Stimulated activated CD8-positive, alpha-beta memory T cell treated with anti-CD3 and anti-CD28 coated beads, Interleukin-7, amount 100 ng/mL, for 1 hour (primary cell): ENCODE data around the gene NRROS.
"Not testable (repeated sequence)": the region's sequence is repeated elsewhere in the genome, so short reads cannot be mapped to it uniquely, and the experiment has no call there.

Source experiments
- DNase-seq, 2 donors: peaks; one replicate each; pipeline ENCODE4 v3.0.0-alpha.2; 2020; ENCODE audit warnings: low read depth in 2 of 2

The NRROS gene

DNA sequence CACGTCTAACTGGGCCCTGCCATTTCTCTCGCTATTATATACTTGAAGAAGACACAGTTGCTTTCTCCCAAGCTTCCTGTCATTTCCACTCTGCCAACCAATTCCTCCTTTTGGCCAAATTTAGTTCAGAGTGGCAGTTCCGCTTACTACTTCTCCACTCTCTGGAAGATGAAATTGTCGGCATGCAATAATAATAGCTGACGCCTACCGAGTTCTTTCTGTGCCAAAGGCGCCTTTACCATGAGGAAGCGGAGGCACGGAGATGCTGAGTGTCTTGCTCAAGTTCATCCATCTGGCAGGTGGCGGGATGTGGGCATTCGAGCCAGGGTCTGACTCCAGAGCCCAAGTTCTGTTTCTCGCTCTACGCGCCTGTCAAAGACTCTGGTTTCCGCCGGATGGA, 14.6 kb upstream of the NRROS start:
- DNase-seq = no peak

DNA sequence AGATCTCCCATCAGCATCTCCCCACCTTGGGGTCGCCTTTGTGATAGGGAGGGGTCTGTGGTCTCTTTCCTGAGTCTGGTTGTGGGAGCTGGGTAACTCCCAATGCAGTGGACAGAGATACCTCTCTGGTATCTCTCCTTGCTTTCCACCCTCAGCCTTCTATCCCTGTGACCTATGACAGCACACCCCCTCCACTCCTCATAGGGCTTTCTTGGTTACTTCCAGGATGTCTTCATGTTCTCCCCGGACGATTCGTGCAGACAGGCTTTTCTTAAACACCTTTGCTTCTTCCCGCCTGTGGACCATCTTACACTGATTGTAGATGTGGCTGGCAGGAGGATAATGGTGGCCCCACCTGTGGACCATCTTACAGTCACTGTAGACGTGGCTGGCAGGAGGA, 14.2 kb upstream of the NRROS start:
- no peak for DNase-seq

DNA sequence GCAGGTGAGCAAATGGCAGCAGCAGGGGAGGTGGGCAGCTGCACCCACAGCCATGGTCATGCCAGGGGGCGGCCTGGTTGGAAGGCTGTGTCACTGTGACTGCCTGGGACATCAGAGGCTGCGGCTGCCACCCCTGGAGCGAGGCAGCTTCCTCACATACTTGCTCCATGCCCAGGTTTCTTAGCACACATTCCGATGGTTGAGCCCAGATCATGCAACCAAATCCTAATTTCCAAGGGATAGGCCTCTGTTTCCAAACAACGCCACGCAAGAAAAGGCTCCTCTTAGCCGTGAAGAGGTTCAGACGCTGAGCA, 11.6 kb upstream of the NRROS start:
- DNase-seq = no peak

GRCh38 chr3:196629228-196629627, 10.3 kb upstream of the NRROS start:
- no peak for DNase-seq

- no peak for DNase-seq
These were observed 7.8 kb upstream of the NRROS start for GRCh38 chr3:196631682-196632045.

DNA sequence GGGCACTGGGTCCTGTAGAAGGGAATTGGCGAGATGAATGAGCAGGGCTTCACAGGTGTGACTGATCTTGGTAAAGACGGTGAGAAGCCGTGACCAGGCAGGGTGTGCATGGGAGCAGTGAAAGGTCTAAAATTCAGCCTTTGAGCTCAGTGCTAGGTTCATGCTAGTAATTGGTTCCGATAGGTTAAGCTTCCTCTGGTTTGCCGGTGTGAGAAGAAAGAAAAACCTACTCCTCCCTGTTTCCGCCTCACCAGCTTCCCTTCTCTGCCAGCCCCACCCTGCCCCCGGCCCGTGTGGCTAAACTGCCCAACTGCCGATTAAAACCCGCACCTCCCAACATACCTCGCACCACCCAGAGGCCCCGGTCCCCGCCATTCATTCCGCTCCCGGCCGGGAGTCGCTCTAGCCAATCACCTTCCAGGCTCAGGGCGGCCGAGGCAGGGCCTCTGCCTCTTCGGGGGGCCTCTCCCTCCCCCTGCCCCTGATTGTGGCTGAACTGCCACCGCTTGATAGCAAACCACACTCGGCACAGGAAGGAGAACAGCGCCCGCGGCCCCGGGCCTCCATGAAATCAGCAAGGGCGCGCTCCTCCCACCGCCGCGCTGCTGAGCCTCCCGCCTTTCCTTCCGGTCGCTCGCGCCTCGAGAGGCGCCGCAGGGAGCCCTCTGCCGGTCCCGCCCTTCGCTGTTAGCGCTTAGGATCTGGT, 7.3 kb upstream of the NRROS start:
- DNase-seq = peak; percentile 75 to 76

- DNase-seq = no peak
These were observed 5.8 kb upstream of the NRROS start for GRCh38 chr3:196633555-196634151.

DNA sequence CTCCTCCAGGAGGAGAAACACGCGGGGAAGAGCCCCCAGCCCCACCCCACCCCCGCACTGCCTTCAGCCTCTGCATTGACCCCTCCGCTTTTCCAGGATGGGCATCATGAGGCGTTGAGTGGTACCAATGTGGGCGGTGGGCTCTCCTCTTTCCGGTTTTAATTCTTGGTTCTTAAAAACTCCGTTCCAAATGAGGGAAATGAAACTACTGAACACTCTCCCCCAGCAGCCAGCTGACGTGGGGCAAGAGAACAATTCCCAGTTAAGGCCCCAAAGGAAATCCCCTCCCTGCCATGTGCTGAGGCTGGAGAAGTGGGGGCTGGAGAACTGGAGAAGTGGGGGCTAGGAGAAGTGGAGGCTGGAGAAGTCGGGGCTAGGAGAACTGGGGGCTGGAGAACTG, 5.3 kb upstream of the NRROS start:
- DNase-seq = no peak

DNA sequence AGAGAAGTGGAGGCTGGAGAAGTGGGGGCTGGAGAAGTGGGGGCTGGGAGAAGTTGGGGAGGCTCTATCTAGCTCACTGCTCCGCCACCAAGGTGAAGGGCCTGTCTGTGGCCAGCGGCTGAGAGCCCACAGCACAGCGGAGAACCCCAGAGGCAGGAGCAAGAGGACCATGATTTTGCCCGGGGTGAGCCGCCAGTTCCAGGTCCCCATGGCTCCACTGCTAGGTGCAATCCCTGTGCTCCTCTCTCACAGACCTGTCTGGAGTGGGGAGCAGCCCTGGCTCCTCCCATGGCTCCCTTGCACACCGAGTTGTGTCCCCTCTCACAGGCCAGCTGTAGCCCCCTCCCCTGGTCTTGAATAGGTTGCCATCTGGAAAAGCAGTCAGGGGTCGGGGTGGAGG, 4.7 kb upstream of the NRROS start:
- no peak for DNase-seq

- no peak for DNase-seq
These were observed 2.8 kb upstream of the NRROS start for GRCh38 chr3:196636369-196637349.

DNA sequence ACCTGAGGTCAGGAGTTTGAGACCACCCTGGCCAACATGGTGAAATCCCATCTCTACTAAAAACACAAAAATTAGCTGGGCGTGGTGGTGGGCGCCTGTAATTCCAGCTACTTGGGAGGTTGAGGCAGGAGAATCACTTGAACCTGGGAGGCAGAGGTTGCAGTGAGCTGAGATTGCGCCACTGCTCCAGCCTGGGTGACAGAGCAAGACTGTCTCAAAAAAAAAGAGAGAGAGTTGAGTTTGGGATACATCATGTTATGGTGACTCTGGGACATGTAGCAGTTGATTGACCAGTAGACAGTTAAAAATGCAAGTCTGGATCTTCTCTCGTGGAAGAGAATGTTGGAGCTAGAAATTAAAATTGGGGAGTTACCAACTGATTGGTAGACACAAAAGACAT, 1.6 kb upstream of the NRROS start:
- not testable (repeated sequence) for DNase-seq

DNA sequence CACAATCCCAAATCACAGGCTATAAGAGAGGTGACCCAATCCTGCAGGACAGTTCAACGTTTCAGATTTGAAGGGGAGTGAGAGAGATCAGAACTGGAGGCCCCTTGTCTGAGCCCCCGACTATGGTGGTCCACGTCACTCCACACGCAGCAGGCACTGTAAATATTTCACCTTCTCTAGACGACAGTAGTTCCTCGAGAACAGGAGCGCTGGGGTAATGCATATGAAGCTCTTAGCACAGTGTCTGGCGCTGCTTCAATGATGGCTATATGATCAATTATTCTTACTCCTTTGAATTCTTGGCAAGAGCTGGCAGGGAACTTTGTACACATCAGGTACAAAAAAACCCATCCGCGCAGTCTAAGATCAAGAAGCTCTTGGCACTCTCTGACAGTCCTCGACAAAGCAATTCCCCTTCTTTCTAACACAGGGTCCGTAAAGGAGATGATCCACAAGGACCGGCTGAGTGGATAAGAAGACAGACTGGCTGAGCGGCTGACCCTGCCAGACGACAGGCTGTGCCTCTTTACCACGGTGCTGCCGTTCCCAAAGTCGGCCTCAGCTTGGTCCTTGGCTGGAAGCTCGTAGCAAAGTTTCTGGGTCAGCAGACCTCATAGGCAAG, 522 bp upstream of the NRROS start:
- DNase-seq = no peak

DNA sequence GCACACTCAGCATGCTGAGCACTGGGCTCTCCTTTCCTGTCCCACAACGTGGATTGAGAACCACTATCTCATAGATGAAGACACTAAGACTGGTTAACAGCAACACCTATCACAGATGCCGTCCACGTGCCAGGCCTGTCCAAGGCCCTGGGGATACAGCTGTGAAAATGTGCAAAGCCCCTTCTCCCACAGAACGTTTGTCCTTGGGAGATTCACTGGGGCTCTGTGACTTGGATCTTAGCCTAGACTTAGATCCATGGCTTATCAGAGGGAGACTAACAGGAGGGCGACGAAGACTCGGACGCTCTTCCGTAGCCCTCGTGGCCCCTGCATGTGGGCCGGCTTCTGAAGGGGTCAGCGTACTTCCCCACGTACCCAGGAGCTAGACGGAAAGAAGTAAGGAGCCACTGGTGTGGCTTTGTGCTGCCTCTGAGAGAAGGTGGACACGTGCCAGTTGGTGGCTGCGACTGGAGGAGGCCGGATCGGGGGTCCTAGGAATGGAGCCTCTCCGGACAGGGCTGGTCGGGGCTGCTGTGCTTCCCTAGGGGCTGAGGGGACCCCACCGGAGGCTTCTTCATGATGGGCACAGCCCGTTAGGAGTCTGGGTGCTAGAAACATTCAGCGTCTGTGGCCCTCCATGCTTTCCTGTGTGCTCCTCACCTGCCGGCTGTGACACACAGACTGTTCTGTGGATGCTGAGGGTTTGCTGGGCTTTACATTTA, 964 bp downstream of the NRROS start:
- no peak for DNase-seq

DNA sequence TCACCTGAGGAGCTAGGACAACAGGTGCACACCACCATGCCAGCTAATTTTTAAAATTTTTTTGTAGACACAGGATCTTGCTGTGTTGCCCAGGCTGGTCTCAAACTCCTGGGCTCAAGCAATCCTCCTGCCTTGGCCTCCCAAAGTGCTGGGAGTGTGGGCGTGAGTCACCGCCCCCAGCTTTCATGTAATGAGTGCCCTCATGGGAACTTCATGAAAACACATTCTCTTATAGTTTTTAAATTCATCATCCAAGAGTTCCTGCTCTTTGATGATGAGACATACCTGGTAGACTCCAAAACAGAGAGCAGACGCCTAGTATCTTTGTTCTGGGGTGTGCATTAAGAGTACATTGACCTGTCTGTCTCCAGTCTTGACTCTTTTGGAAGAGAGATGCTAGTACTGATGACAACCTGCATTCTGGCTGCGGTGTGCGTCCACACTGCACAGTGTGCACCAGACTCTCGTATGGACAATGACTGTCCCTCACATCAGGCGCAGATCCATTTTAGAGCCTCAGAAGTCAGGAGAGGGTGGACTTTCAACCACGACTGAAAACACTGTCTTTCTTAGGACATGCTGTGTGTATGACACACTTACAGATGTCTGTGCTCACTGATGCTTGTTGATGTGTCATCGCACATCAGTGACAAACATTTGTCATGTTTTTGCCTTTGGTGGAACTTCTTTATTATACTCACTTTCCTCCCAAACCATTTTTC, 2.0 kb downstream of the NRROS start:
- DNase-seq = no peak

DNA sequence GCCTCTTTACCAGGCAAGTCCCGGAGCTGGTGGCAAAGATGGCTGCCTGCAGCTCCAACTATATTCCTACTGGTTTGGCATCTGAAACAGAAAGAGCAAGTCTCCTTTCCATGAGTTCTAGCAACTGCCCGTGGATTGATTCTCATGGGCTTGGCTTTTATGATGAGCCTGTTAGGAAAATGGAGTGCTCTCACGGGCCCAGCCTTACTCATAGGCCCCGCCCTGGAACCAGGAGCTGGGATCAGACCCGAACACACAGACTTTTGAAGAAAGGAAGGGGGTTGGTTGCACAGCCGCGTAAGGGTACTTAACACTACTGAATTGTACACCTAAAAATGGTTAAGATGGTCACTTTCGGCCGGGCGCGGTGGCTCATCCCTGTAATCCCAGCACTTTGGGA, 2.9 kb downstream of the NRROS start:
- no peak for DNase-seq

DNA sequence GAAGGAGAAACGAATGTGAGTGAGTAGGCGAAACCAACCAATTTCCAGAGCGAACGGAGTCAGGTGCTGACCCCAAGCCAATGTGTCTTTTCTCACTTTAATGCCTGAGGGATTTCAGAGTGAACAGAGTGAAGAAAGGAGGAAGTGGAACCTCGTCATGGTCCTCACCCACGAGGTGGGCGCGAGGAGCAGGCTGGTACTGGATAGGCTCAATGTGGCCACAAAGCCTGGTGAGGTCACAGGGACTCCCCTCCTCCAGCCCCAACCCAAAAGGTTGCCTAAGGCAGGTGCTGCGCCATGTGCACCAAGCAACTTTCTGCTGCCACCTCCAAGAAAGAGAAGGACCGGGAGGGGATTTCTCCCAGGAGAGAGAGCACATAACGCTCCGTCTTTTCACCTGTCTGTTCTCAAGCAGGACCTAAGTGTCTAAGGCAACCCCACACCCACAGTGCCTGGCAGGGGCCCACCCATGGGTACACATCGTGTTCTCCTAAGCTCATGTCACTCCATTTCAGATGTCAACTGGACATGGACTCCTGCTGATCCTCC, 3.8 kb downstream of the NRROS start:
- no peak for DNase-seq

GRCh38 chr3:196643761-196644160, 4.3 kb downstream of the NRROS start:
- DNase-seq = no peak

- no peak for DNase-seq
These were observed 5.6 kb downstream of the NRROS start for GRCh38 chr3:196645096-196645495.

- no peak for DNase-seq
These were observed 6.6 kb downstream of the NRROS start for GRCh38 chr3:196645897-196646665.

- DNase-seq = no peak
These were observed 7.2 kb downstream of the NRROS start for GRCh38 chr3:196646666-196647216.
